Central memory CD4-positive, alpha-beta T cell (primary cell): ENCODE data around the gene DAG1.

Experiments
- DNase-seq: peaks from one replicate; pipeline ENCODE4 v3.0.0; 2022

Gene DAG1

DNA sequence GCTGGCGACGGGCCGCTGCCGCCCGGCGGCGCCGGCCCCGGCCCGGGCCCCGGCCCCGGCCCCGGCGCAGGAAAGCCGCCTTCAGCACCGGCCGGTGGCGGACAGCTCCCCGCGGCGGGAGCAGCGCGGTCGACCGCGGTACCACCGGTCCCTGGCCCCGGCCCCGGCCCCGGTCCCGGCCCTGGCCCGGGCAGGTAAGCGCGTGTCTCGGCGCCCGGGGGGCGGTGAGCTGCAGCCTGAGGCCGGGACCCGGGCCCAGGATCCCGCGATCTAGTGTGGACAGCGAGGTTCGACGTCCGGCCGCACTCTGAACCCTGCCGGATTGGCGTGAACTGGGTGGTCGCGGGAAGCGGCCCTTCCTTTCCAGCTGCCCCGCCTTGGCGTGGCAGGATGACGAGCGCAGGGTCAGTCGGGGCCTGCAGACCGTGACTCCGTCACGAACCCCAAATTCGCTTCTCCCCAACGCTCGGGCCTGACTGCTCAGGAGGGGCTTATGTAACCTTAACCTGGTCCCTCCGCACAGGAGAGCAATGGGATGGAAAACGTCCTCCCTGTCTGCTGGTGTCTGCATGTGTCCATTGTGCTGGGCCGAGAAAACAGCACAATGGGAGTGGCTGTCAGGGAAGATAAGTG, 84.7 kb downstream of the DAG1 start:
- DNase-seq: no peak

DNA sequence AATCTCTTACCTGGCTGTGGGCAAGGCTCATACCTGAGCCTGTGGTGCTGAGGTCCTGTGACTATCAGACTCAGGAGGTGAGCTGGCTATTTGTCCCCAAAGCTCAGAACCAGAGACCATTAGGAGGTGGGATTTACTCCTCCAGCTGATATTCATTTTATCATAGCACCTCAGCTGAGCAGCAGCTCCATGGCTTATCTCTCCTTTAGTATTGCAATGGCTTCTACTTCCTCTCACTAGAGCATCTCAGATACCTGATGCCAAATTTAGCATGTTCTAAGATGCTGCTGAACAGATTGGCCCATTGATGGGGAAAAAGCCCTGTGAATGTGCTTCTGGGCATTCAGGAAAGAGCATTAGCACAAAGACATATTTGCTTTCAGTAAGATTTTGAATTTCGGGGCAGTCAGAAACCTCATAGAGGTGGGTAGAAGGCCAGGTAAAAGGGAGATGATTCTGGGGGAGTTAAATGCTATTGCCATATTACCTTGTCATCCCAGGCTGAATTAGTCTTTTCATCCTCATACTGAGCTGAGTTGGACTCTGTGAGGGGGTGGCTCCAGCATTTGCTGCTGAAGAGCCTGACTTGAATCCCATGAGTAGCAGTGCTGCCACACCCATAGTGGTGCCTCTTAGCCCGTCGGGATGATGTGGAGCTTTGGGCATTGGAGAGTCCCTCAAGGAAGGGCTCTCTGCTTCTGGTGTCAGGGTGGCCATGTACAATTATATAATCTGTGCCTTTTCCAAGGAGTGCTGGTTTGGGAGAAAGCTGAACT, 86.6 kb downstream of the DAG1 start:
- DNase-seq: no peak

GRCh38 chr3:49563040-49563578, 93.0 kb downstream of the DAG1 start:
- DNase-seq: no peak

GRCh38 chr3:49563766-49564165, 93.7 kb downstream of the DAG1 start:
- no peak for DNase-seq

GRCh38 chr3:49566312-49566711, 96.2 kb downstream of the DAG1 start:
- DNase-seq: no peak

DNA sequence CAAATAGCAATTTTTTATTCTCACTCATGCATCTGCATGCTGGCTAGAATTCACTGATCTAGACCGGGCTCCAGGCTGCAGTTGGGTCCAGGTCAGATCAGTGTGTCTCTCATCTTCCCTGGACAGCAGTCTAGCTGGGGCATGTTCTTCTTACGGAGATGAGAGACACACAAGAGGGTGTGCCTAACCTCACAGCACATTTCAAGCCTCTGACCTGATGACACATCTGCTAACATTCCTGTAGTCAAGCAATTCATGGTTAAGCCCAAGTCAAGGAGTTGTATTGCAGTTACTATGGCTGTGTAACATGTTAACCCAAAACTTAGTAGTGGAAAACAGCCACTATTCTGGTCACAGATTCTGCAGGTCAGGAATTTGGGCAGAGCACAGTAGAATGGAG, 97.3 kb downstream of the DAG1 start:
- DNase-seq: no peak

- DNase-seq: no peak
These were observed 98.9 kb downstream of the DAG1 start for GRCh38 chr3:49568965-49569364.

DNA sequence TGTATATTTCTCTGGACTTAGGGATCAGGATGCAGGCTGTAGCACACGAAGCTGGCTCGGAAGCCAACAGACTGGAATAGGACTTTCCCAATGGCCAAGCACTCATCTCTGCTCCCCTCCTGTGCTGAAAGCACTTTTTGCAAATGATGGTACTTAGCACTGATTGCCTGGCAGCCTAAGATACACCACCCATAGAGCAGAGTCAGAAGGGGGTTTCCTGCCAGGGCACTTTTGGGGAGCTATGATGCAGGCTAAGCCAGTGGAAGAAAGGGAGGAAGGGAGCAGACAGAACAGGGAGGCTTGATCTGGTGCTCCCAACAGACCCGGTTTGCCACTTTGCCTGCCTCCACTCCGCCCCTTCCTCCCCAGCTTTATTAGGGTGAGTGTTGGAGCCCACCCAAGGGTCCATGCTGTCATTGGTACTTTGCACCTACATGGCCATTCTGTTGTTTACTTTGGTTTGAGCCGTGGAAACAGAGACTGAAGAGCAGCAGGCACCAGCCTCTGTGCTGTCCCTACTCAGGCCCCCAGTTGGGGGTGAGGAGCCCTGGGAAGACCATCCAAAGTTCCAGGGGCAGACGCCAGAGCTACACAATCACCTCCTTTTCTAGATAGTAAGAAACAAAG, 100.1 kb downstream of the DAG1 start:
- DNase-seq: no peak

GRCh38 chr3:49582177-49582576, 112.1 kb downstream of the DAG1 start:
- no peak for DNase-seq
